Measurements from ENCODE around the gene FAM227B.
"Not testable (repeated sequence)": the region's sequence is repeated elsewhere in the genome, so short reads cannot be mapped to it uniquely, and the experiment has no call there.

FAM227B gene

GRCh38 chr15:49490966-49491365 is 129.7 kb downstream of the FAM227B start:
- DNase-seq: no peak

GRCh38 chr15:49485401-49485800 is 135.2 kb downstream of the FAM227B start:
- not testable (repeated sequence) for DNase-seq

- DNase-seq: not testable (repeated sequence)
These were observed 141.6 kb downstream of the FAM227B start for GRCh38 chr15:49478982-49479381.

- not testable (repeated sequence) for DNase-seq
These were observed 142.6 kb downstream of the FAM227B start for GRCh38 chr15:49478021-49478420.

- DNase-seq: no peak
These were observed 147.6 kb downstream of the FAM227B start for GRCh38 chr15:49473031-49473430.

- DNase-seq: no peak
These were observed 148.3 kb downstream of the FAM227B start for GRCh38 chr15:49472338-49472737.

- no peak for DNase-seq
These were observed 148.9 kb downstream of the FAM227B start for GRCh38 chr15:49471733-49472132.

GRCh38 chr15:49471248-49471647 is 149.4 kb downstream of the FAM227B start:
- DNase-seq: peak; percentile 19

- no peak for DNase-seq
These were observed 152.2 kb downstream of the FAM227B start for GRCh38 chr15:49468481-49468839.

GRCh38 chr15:49467746-49468480 is 152.7 kb downstream of the FAM227B start:
- DNase-seq: no peak

- no peak for DNase-seq
These were observed 154.5 kb downstream of the FAM227B start for GRCh38 chr15:49466119-49466518.

- DNase-seq: no peak
These were observed 156.1 kb downstream of the FAM227B start for GRCh38 chr15:49464522-49464921.

- DNase-seq: no peak
These were observed 158.3 kb downstream of the FAM227B start for GRCh38 chr15:49462232-49462844.

GRCh38 chr15:49460411-49460941 is 160.1 kb downstream of the FAM227B start:
- no peak for DNase-seq

- DNase-seq: no peak
These were observed 162.5 kb downstream of the FAM227B start for GRCh38 chr15:49458145-49458544.

- DNase-seq: no peak
These were observed 164.5 kb downstream of the FAM227B start for GRCh38 chr15:49456166-49456565.

- DNase-seq: no peak
These were observed 168.0 kb downstream of the FAM227B start for GRCh38 chr15:49452595-49452994.

GRCh38 chr15:49441816-49442215 is 178.8 kb downstream of the FAM227B start:
- DNase-seq: no peak

GRCh38 chr15:49441356-49441755 is 179.3 kb downstream of the FAM227B start:
- DNase-seq: no peak

- DNase-seq: no peak
These were observed 180.8 kb downstream of the FAM227B start for GRCh38 chr15:49439678-49440395.

- no peak for DNase-seq
These were observed 181.5 kb downstream of the FAM227B start for GRCh38 chr15:49438962-49439631.

GRCh38 chr15:49436751-49437150 is 183.9 kb downstream of the FAM227B start:
- no peak for DNase-seq

- DNase-seq: no peak
These were observed 185.4 kb downstream of the FAM227B start for GRCh38 chr15:49435174-49435573.

Data from CD4-positive, alpha-beta T cell treated with Interleukin-17A for 1 hour (primary cell).